ENCODE measurements around the gene OR52H1.

GRCh38 chr11:5524756-5525155 lies 23.6 kb downstream of the OR52H1 start:
- TF ChIP-seq CTCF (IDR thresholded peaks at IDR 0.05) = no peak
- TF ChIP-seq ZNF302 (CRISPR knock-in tag; IDR thresholded peaks at IDR 0.05) = no peak
- no peak for TF ChIP-seq EP300 (IDR thresholded peaks at IDR 0.05)
- no peak for TF ChIP-seq REST (IDR thresholded peaks at IDR 0.05)
- no peak for TF ChIP-seq RFX5 (IDR thresholded peaks at IDR 0.05)
- no peak for TF ChIP-seq USF2 (IDR thresholded peaks at IDR 0.05)
